Renal pelvis (tissue), 12 donors: ENCODE results near the gene CSF3. TPM values are rescaled to one million over a fixed set of nuclear protein-coding genes. Genes with fewer than 3 reads are reported as not detected.

ENCODE experiments used
- DNase-seq: peaks from one replicate; pipeline ENCODE4 v3.0.0-alpha.2; 2013
- long read RNA-seq, 16 experiments: transcript quantifications; one replicate each; lab custom pipeline, GENCODE V29; 2026
- polyA plus RNA-seq, 3 donors: library from polyadenylated mRNA; unstranded; fragments of 120-200 nt; gene quantifications; one replicate each; pipeline ENCODE4 v1.2.1, GENCODE V29; 2013; ENCODE audit not compliant: insufficient read length in 3 of 3

Gene CSF3
- polyA plus RNA-seq = not detected
- long read RNA-seq, donor 1 = 0 reads
- long read RNA-seq, donor 2 = 0 reads
- long read RNA-seq, donor 3 = 0 reads
- long read RNA-seq, donor 4 = 0 reads
- long read RNA-seq, donor 5 = 0 reads
- long read RNA-seq, donor 6 = 0 reads
- long read RNA-seq, donor 7 = 0 reads
- long read RNA-seq, donor 8 = 0 reads
- long read RNA-seq, donor 9 = 0 reads
- long read RNA-seq, donor 10 = 0 reads
- long read RNA-seq, donor 11 = 0 reads
- long read RNA-seq, donor 12, partial matches to known transcripts = 16 of 44 reads
- long read RNA-seq, donor 12, other reads (novel, unspliced or antisense) = 28 of 44 reads
- long read RNA-seq, donor 13 = 0 reads
- long read RNA-seq, donor 14 = 0 reads
- long read RNA-seq, donor 15 = 0 reads
- long read RNA-seq, donor 16 = 0 reads

- DNase-seq = no peak
Measured at GRCh38 chr17:40015005-40015997, at the start of gene CSF3. Gene CSF3 (plus strand): TSS chr17:40015440. CDS start chr17:40015475, 35 bp downstream.

- no peak for DNase-seq
Measured at GRCh38 chr17:39966771-39967170, 48.5 kb upstream of the CSF3 start.

DNA sequence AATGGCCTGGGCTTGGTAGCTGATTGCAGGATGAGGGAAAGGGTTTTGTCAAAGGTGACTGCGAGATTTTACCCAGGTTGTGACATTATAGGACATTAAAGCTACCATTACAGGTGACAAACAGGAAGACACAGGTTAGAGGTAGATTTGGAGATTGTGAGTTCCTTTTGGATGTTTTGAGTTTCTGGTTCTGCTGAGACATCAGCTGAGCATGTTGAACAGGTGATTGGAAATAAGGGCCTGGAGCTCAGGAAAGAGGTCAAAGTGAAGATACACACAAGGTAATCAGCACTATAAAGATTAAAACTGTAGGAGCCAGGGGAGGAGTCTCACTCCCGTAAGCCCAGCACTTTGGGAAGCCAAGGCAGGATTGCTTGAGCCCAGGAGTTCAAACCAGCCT, 46.5 kb upstream of the CSF3 start:
- no peak for DNase-seq

- DNase-seq = no peak
Measured at GRCh38 chr17:39969375-39969774, 45.9 kb upstream of the CSF3 start.

DNA sequence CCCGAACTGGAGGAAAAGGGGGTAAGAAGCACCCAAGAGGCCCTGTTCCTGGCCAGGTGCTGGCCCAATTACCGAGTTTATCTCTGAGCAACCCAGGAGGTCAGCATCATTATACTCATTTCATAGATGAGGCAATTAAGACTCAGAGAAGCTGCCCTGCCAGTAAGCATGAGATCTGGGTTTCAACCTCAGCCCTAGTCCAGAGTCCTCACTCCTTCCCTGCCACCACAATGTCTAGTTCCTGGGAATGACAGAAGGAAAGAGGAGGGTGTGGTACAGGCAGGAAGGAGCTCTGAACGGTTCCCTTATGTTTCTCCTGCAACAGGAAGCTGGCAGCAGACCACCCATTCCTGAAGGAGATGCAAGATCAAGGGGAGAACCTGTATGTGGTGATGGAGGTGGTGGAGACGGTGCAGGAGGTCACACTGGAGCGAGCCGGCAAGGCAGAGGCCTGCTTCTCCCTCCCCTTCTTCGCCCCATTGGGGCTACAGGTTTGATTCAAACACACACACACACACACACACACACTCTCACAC, 45.0 kb upstream of the CSF3 start:
- no peak for DNase-seq

DNA sequence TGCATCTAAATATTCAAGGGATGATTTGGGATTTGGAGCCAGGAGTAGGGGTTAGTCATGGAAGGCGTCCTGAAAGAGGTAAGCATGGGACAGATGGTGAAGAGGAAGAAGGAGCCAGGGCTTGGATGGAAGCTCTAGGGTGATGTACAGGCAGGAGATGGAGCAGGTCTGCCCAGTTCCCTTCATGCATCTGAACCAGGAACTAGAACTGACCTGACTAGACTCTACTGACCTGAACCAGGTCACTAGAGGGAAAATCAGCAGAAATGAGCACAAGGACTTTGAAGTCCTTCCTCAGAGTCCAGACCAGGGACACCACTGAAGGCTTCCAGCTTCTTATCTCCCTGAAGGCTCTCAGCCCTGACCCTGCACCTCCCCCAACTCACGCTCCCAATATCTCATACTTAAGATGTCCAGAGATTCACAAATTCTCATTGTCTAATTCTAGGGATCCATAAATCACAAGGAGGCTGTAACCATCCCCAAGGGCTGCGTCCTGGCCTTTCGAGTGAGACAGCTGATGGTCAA, 44.1 kb upstream of the CSF3 start:
- no peak for DNase-seq

DNA sequence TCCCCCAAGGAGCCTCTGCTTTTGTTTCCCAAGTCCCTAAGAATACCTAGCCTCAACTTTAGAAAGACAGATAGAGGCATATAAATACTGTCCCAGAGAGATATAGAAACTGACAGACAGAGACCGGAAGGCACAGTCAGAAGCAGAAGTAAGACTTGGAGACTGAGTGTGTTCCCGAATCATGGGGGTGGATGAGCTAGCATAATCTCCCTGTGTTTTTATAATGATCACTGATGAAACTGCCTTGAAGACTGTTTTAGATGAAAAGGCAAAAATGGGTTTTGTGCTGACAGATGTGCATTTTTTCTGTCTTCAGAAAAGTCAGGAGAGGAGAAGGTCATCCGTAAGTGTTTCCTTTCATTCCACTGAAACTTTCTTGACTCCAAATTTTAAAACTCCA, 43.0 kb upstream of the CSF3 start:
- DNase-seq = no peak

GRCh38 chr17:39973496-39973895, 41.7 kb upstream of the CSF3 start:
- DNase-seq = no peak

DNA sequence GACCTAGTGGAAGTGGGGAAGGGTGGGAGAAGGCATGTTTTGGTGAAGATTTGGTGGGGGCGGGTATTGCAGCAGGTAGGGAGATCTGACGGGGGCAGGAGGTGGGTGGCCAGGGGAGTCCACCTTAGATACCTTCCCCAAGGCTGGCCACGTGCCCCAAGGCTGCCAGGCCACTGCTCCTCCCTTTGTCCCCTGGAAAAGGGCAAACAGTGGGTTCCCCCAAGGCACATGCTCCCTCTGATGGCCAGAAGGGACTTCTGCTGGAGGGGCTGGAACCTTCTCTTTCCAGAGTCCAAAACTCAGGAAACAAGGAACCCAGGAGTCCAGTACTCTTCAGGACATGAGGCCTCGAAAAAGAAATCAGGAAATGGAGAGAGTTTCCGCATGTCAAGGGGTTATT, 40.8 kb upstream of the CSF3 start:
- no peak for DNase-seq

DNA sequence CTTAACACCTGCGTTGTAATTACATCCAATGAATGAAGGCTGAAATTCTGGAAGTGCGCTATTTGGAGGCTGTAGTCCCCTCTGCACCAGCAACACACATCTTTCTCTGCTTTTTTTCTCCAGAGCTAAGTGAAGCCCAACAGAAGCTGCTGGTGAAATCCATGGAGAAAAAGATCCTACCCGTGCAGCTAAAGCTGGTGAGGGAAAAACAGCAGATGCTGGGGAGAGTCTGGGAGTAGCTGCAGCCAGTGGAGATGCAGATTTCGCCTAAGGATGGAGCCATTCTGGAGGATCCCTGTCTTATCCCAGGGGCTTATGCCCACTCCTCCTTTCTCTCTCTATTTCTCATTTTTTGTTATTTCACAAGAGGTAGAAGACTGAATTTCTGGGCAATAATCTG, 39.4 kb upstream of the CSF3 start:
- DNase-seq = no peak

DNA sequence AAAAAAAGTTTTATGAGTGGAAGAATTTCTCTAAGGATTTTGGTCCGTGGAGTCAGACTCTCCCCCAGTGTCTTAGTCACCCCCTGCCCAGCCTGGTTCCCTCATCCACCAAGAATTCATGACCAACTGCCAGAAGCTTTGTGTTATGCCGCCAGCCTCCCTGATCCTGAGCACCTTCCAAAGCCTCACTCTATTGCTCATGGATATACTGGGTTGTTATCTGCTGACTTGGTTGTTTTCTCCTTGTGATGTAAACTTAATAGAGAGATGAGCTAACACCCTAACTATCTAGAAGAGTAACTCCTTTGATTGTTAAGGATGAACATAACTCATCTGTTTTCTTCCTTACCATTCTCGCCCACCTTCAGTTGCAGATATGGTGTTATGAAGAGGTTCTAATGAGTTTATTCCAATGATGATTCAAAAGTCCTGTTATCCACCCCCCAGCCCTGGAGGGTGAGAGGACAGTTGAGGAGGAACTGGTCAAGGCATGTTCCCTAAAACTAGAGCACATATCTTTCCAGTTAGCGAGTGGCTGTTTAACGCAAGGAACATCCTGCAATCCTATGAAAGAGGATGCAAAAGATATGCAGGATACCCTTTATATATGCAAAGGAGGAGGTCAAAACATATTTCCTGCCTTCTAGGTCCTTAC, 36.1 kb upstream of the CSF3 start:
- no peak for DNase-seq

- peak; percentile 48 for DNase-seq
Measured at GRCh38 chr17:39979893-39980350, 35.3 kb upstream of the CSF3 start.

GRCh38 chr17:39980351-39981206, 34.7 kb upstream of the CSF3 start, which contains the start of gene PSMD3:
Gene PSMD3 (plus strand): TSS chr17:39980807. CDS start chr17:39980971, 164 bp downstream.
- peak; percentile 100 for DNase-seq

GRCh38 chr17:39981207-39981741, 34.0 kb upstream of the CSF3 start:
- peak; percentile 9 for DNase-seq

GRCh38 chr17:39981766-39982375, 33.4 kb upstream of the CSF3 start:
- no peak for DNase-seq

DNA sequence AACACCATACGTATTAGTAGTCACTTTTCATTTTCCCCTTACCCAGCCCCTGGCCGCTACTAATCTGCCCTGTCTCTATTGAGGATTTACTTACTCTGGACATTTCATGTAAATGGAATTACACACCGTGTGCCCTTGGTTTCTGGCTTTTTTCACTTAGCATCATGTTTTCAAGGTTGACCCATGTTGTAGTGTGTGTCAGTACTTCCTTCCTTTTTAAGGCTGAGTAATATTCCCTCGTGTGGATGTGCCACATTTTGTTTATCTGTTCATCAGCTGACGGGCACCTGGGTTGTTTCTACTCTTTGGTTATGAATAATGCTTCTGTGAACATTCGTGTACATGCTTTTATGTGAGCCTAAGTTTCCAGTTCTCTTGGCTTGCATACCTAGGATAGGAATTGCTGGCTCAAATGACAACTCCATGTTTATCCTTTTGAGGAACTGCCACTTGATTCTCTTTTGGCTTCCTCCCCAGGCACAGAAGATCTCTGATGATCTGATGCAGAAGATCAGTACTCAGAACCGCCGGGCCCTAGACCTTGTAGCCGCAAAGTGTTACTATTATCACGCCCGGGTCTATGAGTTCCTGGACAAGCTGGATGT, 26.9 kb upstream of the CSF3 start:
- no peak for DNase-seq

DNA sequence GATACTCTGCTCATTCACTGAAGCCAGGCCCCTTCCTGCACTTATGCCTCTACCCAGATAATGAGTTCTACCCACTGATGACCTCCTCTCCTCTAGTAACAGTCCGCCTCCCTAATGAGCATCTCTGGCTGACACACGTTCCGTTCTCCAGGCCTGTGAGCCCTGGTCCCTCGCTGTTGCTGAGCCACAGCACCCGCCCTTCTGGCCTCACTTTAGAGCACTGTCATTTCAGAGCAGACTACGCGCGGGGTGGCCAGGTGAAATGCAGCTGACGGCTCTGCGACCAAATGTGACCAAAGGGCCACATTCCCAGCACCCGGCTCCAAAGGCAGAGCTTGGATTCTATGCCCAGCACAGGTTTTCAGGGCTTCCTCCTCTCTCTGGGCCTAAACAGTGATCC, 20.8 kb upstream of the CSF3 start:
- DNase-seq = no peak

GRCh38 chr17:39995438-39995837, 19.8 kb upstream of the CSF3 start:
- no peak for DNase-seq

- no peak for DNase-seq
Measured at GRCh38 chr17:39996162-39996561, 19.1 kb upstream of the CSF3 start.
